ENCODE results near the gene NCOA7. TPM values are rescaled to one million over a fixed set of nuclear protein-coding genes. Genes with fewer than 3 reads are reported as not detected.

NCOA7 gene
- total RNA-seq, 6 experiments from 2014 or later: 11.4 to 71.8 (median 23.0) TPM

DNA sequence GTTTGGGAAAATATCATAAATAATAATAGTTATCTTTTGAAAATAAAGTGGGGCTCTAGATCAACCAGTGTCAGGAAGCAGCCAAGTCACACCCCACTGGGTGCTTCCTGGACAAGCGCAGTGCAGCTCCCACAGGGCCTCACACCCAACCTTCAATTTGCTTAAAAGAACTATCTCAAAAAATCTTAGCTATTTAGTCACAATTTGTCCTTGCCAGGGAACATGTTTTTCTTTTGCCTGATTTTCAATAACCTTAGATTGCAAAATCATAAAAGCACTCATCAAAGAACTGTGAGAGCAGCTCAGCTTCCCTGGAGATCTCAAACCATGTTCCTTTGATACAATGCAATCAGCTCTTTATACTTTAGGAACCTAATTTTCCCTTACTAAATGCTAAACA, 1.6 kb upstream of the NCOA7 start:
- DNase-seq (no peak), ATAC-seq (no peak)
- no peaks in the 10 kb centered on the region for H3K36me3 ChIP-seq
- no peaks in the 10 kb centered on the region for H3K9me3 ChIP-seq
- no peak for TF ChIP-seq POLR2A (IDR thresholded peaks at IDR 0.05)
- TF ChIP-seq, protein P1, sequence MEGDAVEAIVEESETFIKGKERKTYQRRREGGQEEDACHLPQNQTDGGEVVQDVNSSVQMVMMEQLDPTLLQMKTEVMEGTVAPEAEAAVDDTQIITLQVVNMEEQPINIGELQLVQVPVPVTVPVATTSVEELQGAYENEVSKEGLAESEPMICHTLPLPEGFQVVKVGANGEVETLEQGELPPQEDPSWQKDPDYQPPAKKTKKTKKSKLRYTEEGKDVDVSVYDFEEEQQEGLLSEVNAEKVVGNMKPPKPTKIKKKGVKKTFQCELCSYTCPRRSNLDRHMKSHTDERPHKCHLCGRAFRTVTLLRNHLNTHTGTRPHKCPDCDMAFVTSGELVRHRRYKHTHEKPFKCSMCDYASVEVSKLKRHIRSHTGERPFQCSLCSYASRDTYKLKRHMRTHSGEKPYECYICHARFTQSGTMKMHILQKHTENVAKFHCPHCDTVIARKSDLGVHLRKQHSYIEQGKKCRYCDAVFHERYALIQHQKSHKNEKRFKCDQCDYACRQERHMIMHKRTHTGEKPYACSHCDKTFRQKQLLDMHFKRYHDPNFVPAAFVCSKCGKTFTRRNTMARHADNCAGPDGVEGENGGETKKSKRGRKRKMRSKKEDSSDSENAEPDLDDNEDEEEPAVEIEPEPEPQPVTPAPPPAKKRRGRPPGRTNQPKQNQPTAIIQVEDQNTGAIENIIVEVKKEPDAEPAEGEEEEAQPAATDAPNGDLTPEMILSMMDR (IDR thresholded peaks at IDR 0.05): no peak
- peak overlapping the region in 2 of 3 donors; percentile 94 to 97 for H3K27ac ChIP-seq
- peaks cover 0 to 18% (median 3%) of the 10 kb centered on the region in 4 donors for H3K4me1 ChIP-seq
- H3K4me3 ChIP-seq: no peak overlapping the region
- 38% methylated on average over 1 of the region's 1 CpG for WGBS (ENCODE audit: insufficient coverage, low coverage, low lambda C conversion rate, missing lambda C conversion rate)
- H3K27me3 ChIP-seq: no peaks in the 10 kb centered on the region
- intact Hi-C loops (cut with DNase I): no loop called here

DNA sequence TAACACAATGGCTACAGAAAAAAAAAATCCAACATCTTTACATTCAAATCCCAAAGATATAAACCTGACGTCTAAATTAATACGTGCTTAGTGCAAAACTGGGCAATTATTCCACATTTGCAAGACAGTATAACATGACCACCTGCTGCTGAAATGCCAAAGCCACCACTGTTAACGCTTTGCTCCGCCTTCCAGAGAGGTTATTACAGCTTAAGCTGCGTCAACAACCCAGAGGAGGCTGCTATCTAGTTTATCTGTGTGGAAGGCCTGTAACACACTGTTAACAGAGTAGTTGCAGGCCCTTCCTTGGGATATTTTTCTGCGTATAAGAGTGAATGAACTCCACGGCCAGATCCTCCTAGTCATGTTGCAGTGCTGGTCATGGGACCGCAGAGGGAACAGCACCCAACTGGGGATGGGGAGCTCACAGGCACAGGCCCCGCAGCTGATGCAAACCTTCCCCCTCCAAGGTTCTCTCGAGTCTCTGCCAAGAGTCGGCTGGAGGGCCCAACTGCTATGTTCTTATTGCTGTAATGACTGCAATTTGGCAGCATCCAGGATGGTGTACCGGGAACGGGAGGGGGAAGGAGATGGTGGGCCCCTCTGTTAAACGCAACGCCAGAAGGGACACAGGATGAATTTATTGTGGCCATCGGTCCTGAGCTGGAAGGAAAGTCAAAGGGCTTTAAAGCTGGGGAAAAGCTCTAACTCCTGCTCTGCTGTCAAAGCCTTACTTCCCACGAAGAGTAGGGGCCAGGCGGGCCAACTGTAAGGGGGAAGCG, 993 bp upstream of the NCOA7 start:
- no peak for TF ChIP-seq POLR2A (IDR thresholded peaks at IDR 0.05)
- TF ChIP-seq, protein P1 (IDR thresholded peaks at IDR 0.05): no peak
- Histone ChIP-seq H3K36me3 (no peaks in the 10 kb centered on the region), H3K9me3 (no peaks in the 10 kb centered on the region), H3K4me3 (peak overlapping the region; percentile 84 to 92 (median 89)), H3K27ac (peak overlapping the region; percentile 89 to 97 (median 94)), H3K27me3 (no peaks in the 10 kb centered on the region), H3K4me1 (peaks cover 0 to 18% (median 5%) of the 10 kb centered on the region in 4 donors)
- intact Hi-C loops (cut with DNase I): no loop called here
- DNase-seq (peak in 2 of 3 donors; percentile 40 to 57), ATAC-seq (peak; percentile 5 to 33 (median 16))
- WGBS (ENCODE audit: insufficient coverage, low coverage, low lambda C conversion rate, missing lambda C conversion rate): 15% methylated on average over 15 of the region's 19 CpGs

DNA sequence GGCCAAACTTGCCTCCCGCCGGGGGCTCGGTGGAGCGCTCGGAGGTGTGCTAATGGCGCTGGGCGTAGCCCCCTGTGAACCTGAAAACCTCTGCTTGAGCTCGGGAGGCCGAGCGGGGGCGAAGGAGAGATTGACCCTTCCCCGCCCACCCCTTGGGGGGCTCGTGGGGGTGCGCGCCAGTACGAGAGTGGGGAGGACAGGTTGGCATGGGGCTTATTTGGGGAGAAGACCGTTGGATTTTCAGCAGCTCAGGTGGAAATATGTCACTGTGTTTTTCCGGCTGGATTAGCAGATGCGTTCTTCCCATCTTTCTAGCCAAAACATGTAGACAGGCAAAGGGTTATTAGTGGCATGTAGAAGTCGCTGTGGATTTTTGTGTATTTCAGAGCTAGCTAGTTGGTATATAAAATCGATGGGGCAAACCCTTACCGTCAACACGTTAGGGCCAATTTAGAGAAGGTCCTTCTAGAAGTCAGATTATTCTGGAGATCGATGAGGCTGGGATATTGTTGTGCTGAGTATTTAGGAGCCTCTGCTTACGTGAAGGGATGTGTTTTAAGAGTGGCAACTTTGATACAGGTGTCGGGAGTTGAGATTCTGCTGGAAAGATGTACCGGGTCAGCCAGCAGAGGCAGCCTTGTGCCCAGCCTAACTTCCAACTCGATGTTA, 525 bp downstream of the NCOA7 start:
- DNase-seq: peak in 1 of 3 donors; percentile 44
- TF ChIP-seq, protein P1 (IDR thresholded peaks at IDR 0.05): peak; percentile 29 to 56 (median 52)
- no peak for TF ChIP-seq POLR2A (IDR thresholded peaks at IDR 0.05)
- Histone ChIP-seq H3K27ac (peak overlapping the region; percentile 89 to 97 (median 94)), H3K36me3 (no peaks in the 10 kb centered on the region), H3K4me1 (peaks cover 0 to 18% (median 5%) of the 10 kb centered on the region in 4 donors), H3K9me3 (no peaks in the 10 kb centered on the region), H3K4me3 (peak overlapping the region; percentile 84 to 92 (median 89)), H3K27me3 (no peaks in the 10 kb centered on the region)
- ATAC-seq: peak; percentile 57 to 67 (median 63)
- WGBS (ENCODE audit: insufficient coverage, low coverage, low lambda C conversion rate, missing lambda C conversion rate): 2% methylated on average over 22 of the region's 28 CpGs
- intact Hi-C loops (cut with DNase I): no loop called here

DNA sequence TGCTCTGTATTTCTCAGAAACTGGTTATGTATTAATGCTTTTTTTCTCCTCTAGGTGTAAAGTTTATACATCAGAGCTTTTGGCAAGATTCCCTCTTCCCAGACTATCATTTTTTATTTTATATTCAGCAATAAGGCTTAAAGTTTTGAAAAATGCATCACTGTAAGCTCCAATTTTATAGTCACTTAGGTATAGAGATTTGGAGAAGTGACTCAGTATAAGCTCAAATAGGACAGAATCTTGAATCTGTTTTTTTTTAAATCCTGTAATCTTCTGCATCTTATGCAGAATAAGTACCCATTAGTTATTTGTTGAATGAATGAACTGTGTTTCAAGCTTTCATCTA, 1.0 kb downstream of the NCOA7 start:
- DNase-seq (no peak), ATAC-seq (no peak)
- Histone ChIP-seq H3K4me3 (peak overlapping the region in 2 of 3 donors; percentile 84 to 92), H3K4me1 (peaks cover 0 to 18% (median 5%) of the 10 kb centered on the region in 4 donors), H3K9me3 (no peaks in the 10 kb centered on the region), H3K36me3 (no peaks in the 10 kb centered on the region), H3K27ac (peak overlapping the region in 1 of 3 donors; percentile 94), H3K27me3 (no peaks in the 10 kb centered on the region)
- no peak for TF ChIP-seq POLR2A (IDR thresholded peaks at IDR 0.05)
- TF ChIP-seq, protein P1 (IDR thresholded peaks at IDR 0.05): no peak
- intact Hi-C loops (cut with DNase I): no loop called here

Data from right lobe of liver (tissue), 6 donors.